Nephron (organoid): ENCODE measurements around the gene RILPL2.
"Not testable (repeated sequence)": the region's sequence is repeated elsewhere in the genome, so short reads cannot be mapped to it uniquely, and the experiment has no call there.

ENCODE experiments used
- H3K27ac Mint-ChIP-seq, 3 experiments: 2 replicates each; pipeline ENCODE4 v1.8.0; 2020; ENCODE audit warnings: mixed read lengths in 3 of 3, mild to moderate bottlenecking in 2 of 3, moderate library complexity in 1 of 3
- H3K27me3 Mint-ChIP-seq: 2 replicates; pipeline ENCODE4 v1.8.0; 2021; ENCODE audit warnings: low read depth, mild to moderate bottlenecking, moderate library complexity, mixed read lengths
- H3K36me3 Mint-ChIP-seq: 2 replicates; pipeline ENCODE4 v1.8.0; 2020; ENCODE audit warnings: low read depth, mixed read lengths
- H3K4me1 Mint-ChIP-seq: 2 replicates; pipeline ENCODE4 v1.8.0; 2020; ENCODE audit warnings: mixed read lengths
- H3K4me3 Mint-ChIP-seq, 3 experiments: 2 replicates each; pipeline ENCODE4 v1.8.0; 2020; ENCODE audit warnings: mild to moderate bottlenecking in 3 of 3, mixed read lengths in 3 of 3, moderate library complexity in 2 of 3
- H3K9me3 Mint-ChIP-seq: 2 replicates; pipeline ENCODE4 v1.8.0; 2020; ENCODE audit warnings: mixed read lengths
- CTCF ChIP-seq, 3 experiments: fragments of 200-600 bp; sonication (generic); IDR thresholded peaks; one replicate each; pipeline ENCODE4 v1.5.0; 2021; ENCODE audit warnings: antibody characterized with exemption in 3 of 3; ENCODE audit not compliant: unreplicated experiment in 3 of 3

The RILPL2 gene

DNA sequence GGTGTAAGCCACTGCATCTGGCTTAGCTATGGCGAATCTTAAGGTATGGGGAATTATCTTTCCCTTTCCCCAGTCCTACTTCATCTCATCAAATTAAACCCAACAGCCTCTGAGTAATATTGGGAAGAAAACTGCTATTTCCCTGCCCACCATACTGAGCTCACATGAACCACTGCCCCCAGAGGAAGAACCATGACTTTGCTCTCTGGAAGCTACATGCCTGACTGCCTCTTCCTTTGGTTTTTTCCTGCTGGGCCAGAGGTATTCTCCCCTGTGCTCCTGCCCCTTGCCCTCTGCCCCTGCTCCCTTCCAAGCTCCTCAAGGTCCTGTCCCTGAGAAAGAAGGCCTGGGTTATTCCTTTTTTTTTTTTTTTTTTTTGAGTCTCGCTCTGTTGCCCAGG is 15.2 kb downstream of the RILPL2 start:
- no peaks in the 10 kb centered on the region for H3K4me1 Mint-ChIP-seq
- no peak for TF ChIP-seq CTCF (IDR thresholded peaks at IDR 0.05; ENCODE audit: unreplicated experiment in 3 of 3)
- H3K9me3 Mint-ChIP-seq, result no peaks in the 10 kb centered on the region
- H3K27me3 Mint-ChIP-seq, result no peaks in the 10 kb centered on the region
- H3K4me3 Mint-ChIP-seq, result no peak overlapping the region
- peaks cover 11% of the 10 kb centered on the region for H3K36me3 Mint-ChIP-seq
- H3K27ac Mint-ChIP-seq, result no peak overlapping the region

DNA sequence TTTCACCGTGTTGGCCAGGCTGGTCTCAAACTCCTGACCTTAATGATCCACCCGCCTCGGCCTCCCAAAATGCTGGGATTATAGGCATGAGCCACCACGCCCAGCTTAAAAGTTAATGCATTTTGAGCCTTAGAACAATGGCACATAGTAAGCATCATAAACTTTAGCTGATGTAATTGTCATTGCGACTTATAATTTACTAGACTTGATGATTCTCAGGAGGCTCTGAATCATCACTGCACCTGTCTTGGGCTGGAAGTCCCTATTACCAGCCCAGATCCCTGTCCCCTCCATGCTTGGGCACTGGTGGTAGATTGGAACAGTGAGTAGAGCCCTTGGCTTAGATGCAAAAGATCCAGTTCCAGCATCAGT is 26.5 kb downstream of the RILPL2 start:
- peaks cover 21% of the 10 kb centered on the region for H3K36me3 Mint-ChIP-seq
- no peaks in the 10 kb centered on the region for H3K27me3 Mint-ChIP-seq
- peaks cover 2% of the 10 kb centered on the region for H3K4me1 Mint-ChIP-seq
- no peak overlapping the region for H3K27ac Mint-ChIP-seq
- H3K4me3 Mint-ChIP-seq, result no peak overlapping the region
- no peak for TF ChIP-seq CTCF (IDR thresholded peaks at IDR 0.05; ENCODE audit: unreplicated experiment in 3 of 3)
- no peaks in the 10 kb centered on the region for H3K9me3 Mint-ChIP-seq

GRCh38 chr12:123409284-123410040 is 27.0 kb downstream of the RILPL2 start:
- peaks cover 24% of the 10 kb centered on the region for H3K36me3 Mint-ChIP-seq
- H3K4me1 Mint-ChIP-seq, H3K27me3 Mint-ChIP-seq, H3K27ac Mint-ChIP-seq, H3K9me3 Mint-ChIP-seq, H3K4me3 Mint-ChIP-seq: not testable (repeated sequence)

- H3K36me3 Mint-ChIP-seq, result peaks cover 32% of the 10 kb centered on the region
- H3K9me3 Mint-ChIP-seq, H3K27me3 Mint-ChIP-seq, H3K4me3 Mint-ChIP-seq, H3K4me1 Mint-ChIP-seq, H3K27ac Mint-ChIP-seq: not testable (repeated sequence)
Observed at GRCh38 chr12:123408619-123409018, 27.9 kb downstream of the RILPL2 start.

GRCh38 chr12:123407934-123408333 is 28.6 kb downstream of the RILPL2 start:
- not testable (repeated sequence) for H3K9me3 Mint-ChIP-seq, H3K27me3 Mint-ChIP-seq, H3K27ac Mint-ChIP-seq, H3K4me3 Mint-ChIP-seq, H3K4me1 Mint-ChIP-seq
- H3K36me3 Mint-ChIP-seq, result peaks cover 35% of the 10 kb centered on the region

DNA sequence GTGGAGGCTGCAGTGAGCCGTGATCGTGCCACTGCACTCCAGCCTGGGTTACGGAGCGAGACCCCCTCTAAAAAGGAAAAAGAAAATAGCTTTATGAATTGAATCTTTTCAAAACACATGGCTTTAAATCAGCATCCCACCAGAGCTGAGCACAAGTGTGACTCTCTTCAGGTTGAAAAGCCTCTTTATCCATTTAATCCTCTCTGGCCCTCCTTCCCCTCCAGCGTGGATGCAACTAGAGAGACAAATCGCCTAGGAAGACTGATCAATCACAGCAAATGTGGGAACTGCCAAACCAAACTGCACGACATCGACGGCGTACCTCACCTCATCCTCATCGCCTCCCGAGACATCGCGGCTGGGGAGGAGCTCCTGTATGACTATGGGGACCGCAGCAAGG is 29.2 kb downstream of the RILPL2 start:
- H3K9me3 Mint-ChIP-seq, H3K27me3 Mint-ChIP-seq, H3K4me1 Mint-ChIP-seq, H3K27ac Mint-ChIP-seq, H3K4me3 Mint-ChIP-seq: not testable (repeated sequence)
- H3K36me3 Mint-ChIP-seq, result peaks cover 40% of the 10 kb centered on the region

- H3K27ac Mint-ChIP-seq, result no peak overlapping the region
- no peaks in the 10 kb centered on the region for H3K4me1 Mint-ChIP-seq
- H3K9me3 Mint-ChIP-seq, result no peaks in the 10 kb centered on the region
- TF ChIP-seq CTCF (IDR thresholded peaks at IDR 0.05; ENCODE audit: unreplicated experiment in 3 of 3), result no peak
- no peaks in the 10 kb centered on the region for H3K27me3 Mint-ChIP-seq
- no peak overlapping the region for H3K4me3 Mint-ChIP-seq
- peaks cover 41% of the 10 kb centered on the region for H3K36me3 Mint-ChIP-seq
Observed at GRCh38 chr12:123404581-123404980, 31.9 kb downstream of the RILPL2 start.

- H3K36me3 Mint-ChIP-seq, result peaks cover 51% of the 10 kb centered on the region
- no peak for TF ChIP-seq CTCF (IDR thresholded peaks at IDR 0.05; ENCODE audit: unreplicated experiment in 3 of 3)
- H3K27me3 Mint-ChIP-seq, result no peaks in the 10 kb centered on the region
- peak overlapping the region in 1 of 3 experiments; percentile 75 for H3K27ac Mint-ChIP-seq
- no peaks in the 10 kb centered on the region for H3K4me1 Mint-ChIP-seq
- H3K9me3 Mint-ChIP-seq, result no peaks in the 10 kb centered on the region
- H3K4me3 Mint-ChIP-seq, result no peak overlapping the region
Observed at GRCh38 chr12:123401753-123402683, 34.5 kb downstream of the RILPL2 start.
